GM10248 (cell line): ENCODE data around the gene PACS1.

Experiments
- CTCF ChIA-PET: fragments of 300-600 bp; sonication (Branson Sonifier 250); formaldehyde crosslinking; extraction: SDS; loops from one replicate; lab custom pipeline; 2021; ENCODE audit warnings: antibody characterized with exemption; lab: Yijun Ruan, JAX
- POLR2A ChIA-PET: fragments of 350-650 bp; sonication (Branson Sonifier 250); formaldehyde crosslinking; extraction: SDS; loops from one replicate; lab custom pipeline; 2020; ENCODE audit warnings: antibody characterized with exemption; lab: Yijun Ruan, JAX
- DNase-seq: peaks from one replicate; pipeline ENCODE4 v3.0.0; 2012; ENCODE audit errors: extremely low spot score
- TF ChIP-seq, protein P1 (sequence below): IDR thresholded peaks from 2 replicates; pipeline ENCODE4 v1.5.1; 2012; ENCODE audit warnings: mild to moderate bottlenecking, low read depth; ENCODE audit errors: extremely low read depth, missing control alignments, control extremely low read depth

The PACS1 gene

DNA sequence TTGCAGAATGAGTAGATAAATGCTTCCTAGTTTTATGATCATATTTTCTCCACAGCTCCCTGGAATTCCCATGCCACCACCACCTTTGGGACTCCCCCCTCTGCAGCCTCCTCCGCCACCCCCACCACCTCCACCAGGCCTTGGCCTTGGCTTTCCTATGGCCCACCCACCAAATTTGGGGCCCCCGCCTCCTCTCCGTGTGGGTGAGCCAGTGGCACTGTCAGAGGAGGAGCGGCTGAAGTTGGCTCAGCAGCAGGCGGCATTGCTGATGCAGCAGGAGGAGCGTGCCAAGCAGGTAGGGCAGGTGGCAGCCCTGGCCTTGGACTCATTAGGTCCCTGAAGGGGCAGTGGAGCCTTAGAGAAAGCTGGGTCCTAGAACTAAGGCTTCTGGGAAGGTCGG is 15.1 kb upstream of the PACS1 start:
- DNase-seq: no peak
- TF ChIP-seq, protein P1, sequence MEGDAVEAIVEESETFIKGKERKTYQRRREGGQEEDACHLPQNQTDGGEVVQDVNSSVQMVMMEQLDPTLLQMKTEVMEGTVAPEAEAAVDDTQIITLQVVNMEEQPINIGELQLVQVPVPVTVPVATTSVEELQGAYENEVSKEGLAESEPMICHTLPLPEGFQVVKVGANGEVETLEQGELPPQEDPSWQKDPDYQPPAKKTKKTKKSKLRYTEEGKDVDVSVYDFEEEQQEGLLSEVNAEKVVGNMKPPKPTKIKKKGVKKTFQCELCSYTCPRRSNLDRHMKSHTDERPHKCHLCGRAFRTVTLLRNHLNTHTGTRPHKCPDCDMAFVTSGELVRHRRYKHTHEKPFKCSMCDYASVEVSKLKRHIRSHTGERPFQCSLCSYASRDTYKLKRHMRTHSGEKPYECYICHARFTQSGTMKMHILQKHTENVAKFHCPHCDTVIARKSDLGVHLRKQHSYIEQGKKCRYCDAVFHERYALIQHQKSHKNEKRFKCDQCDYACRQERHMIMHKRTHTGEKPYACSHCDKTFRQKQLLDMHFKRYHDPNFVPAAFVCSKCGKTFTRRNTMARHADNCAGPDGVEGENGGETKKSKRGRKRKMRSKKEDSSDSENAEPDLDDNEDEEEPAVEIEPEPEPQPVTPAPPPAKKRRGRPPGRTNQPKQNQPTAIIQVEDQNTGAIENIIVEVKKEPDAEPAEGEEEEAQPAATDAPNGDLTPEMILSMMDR: no peak
- POLR2A ChIA-PET: interaction anchor here (0.6 to 1.5 kb wide), 2 partner anchors 13 to 61 kb away, joined by 4 to 6 read pairs; no protein-coding TSS in a partner anchor
- CTCF ChIA-PET: interaction anchor here (2.8 to 7.3 kb wide), 3 partner anchors 10 to 81 kb away, joined by 8 to 143 read pairs (median 38); partner anchors contain the start of gene PACS1

DNA sequence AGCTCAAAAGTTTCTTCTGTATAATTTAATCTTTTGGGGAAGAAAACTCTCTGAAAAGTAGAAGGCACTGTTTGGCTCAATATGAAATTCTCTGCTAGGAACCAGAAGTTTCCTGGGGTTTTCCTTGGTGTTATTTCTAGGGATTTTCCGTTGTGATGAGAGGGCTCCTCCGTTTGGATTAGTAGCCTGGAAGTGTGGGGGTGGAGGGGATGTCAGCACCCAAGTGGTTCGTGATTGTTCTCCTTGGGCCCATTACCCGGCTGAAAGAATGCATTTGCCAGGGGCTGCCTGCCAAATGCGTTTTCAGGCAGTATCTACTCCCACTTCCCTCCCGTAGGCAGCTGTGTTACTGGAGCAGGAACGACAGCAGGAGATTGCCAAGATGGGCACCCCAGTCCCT is 13.6 kb upstream of the PACS1 start:
- POLR2A ChIA-PET: interaction anchor here (0.7 kb wide), 1 partner anchor 176 kb away, joined by 3 read pairs; no protein-coding TSS in a partner anchor
- CTCF ChIA-PET: interaction anchor here (0.6 to 7.3 kb wide), 4 partner anchors 10 to 79 kb away, joined by 3 to 143 read pairs (median 23); partner anchors contain the start of gene PACS1
- TF ChIP-seq, protein P1: no peak
- no peak for DNase-seq

DNA sequence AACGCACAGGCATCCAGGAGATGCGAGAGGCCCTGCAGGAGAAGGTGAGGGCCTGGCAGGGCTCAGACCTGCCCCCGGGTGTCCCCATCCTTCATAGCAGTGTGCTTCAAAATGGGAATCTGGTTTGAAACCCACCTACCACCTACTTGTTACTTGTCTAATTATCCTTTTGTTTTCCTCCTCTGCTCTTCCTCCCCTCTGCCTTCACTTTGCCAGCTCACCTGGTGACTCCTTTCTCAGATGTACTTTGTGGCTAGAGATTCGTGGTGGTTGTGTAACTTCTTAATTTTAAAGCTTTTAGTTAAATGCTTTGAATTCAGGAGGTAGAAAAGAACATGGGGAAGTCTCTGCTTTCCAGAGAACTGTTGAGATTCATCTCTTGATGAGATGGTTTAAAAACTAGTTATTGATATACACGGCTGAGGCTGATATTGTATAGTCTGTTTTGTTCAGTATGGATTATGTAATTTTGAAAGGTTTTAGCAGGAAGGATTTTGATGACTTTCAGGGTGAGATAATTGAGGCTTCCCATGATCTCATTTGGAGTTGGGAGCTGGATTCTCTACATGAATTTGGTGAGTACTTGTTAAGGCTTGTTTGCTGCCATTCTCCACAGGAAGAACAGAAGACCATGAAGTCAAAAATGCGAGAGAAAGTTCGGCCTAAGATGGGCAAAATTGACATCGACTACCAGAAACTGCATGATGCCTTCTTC is 9.9 kb upstream of the PACS1 start:
- POLR2A ChIA-PET: interaction anchor here (0.6 to 1.1 kb wide), 2 partner anchors 9 to 1846 kb away, joined by 3 to 4 read pairs; no protein-coding TSS in a partner anchor
- DNase-seq: no peak
- CTCF ChIA-PET: interaction anchor here (2.7 to 4.1 kb wide), 2 partner anchors 9 to 14 kb away, joined by 13 to 46 read pairs; partner anchors contain the start of gene PACS1
- TF ChIP-seq, protein P1: no peak

DNA sequence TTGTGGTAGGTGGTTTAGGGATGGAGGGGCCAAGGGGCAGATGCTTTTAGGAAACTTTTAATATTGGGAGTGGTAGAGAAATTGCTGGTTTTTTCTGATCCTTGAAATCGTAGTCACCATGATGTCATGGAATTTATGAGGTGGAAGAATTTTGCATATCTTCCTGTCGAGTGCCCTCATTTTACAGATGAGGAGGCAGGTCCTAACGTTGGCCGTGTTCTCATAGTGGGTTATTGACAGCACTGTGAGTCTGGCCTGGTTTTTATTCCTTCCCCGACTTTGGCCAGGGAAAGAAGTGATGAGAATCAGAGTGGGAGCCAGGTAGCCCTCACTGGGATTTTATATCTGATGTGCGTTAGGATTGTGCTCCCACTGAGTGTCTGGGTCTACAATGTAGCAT is 8.8 kb upstream of the PACS1 start:
- DNase-seq: no peak
- ChIA-PET CTCF (no interaction called here), POLR2A (no interaction called here)
- TF ChIP-seq, protein P1: no peak

DNA sequence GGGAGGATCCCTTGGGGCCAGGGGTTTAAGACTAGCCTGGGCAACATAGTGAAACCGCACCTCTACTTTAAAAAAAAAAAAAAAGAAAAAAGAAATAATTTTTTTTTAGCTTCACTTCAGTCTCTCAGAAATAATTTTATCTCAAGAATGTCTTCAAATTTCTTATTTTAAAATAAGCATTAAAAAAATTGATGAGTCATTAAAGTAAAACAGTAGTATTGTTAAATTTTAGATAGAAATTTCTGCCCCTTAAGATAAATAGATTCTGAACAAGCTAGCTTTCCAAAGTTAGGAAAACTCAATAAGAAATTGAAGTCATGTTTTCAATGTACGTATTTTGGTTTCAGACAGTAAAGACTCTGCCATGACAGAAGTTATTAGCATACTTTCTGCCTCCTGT is 7.7 kb upstream of the PACS1 start:
- CTCF ChIA-PET: interaction anchor here (0.6 to 8.7 kb wide), 4 partner anchors 9 to 73 kb away, joined by 3 to 143 read pairs (median 6); partner anchors contain the start of gene SF3B2
- DNase-seq: no peak
- POLR2A ChIA-PET: interaction anchor here (0.6 kb wide), 1 partner anchor 13 kb away, joined by 3 read pairs; no protein-coding TSS in a partner anchor
- TF ChIP-seq, protein P1: no peak

DNA sequence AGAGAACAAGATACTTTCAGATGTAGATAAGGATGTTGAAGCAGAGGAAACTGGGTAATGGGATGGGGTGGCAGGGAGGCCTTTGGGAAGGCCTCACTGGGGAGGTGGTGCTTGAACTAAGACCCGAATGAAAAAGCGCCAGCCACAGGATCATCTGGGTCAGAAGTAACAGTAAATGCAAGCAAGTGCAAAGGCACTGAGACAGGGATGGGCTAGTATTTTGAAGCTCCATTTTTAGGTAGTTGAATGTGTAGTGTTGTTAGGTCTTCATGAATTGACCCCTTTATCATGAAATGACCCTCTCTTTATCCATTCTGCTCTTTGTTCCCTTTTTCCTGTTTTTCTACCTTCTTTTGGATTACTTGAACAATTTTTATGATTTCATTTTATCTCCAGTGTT is 6.2 kb upstream of the PACS1 start:
- ChIA-PET POLR2A (no interaction called here), CTCF (interaction anchor here (1.3 to 8.7 kb wide), 3 partner anchors 11 to 71 kb away, joined by 3 to 143 read pairs (median 5); partner anchors contain the start of gene SF3B2)
- no peak for DNase-seq
- TF ChIP-seq, protein P1: no peak
